SK-N-SH (cell line): Measurements from ENCODE around the gene BNC2. TPM values are rescaled to one million over a fixed set of nuclear protein-coding genes. Genes with fewer than 3 reads are reported as not detected.

Experiments used
- CTCF ChIA-PET: fragments of 300-600, 350-600 bp; formaldehyde crosslinking; extraction: SDS; loops from one replicate; lab custom pipeline; 2021; lab: Yijun Ruan, JAX
- POLR2A ChIA-PET: fragments of 350-600 bp; sonication (Branson Sonifier 250); formaldehyde crosslinking; extraction: SDS; loops from one replicate; lab custom pipeline; 2020; ENCODE audit warnings: antibody characterized with exemption, inconsistent platforms; lab: Yijun Ruan, JAX
- DNase-seq: peaks from one replicate; pipeline ENCODE4 v3.0.0; 2012
- H2AFZ ChIP-seq: fragments of 200-600 bp; sonication (generic); 2 replicates; pipeline ENCODE4 v1.8.1; 2016; ENCODE audit warnings: antibody characterized with exemption, mild to moderate bottlenecking, low read depth
- H3F3A ChIP-seq: fragments of 200-600 bp; sonication (generic); replicated peaks from 2 replicates; pipeline ENCODE3; 2016; ENCODE audit warnings: antibody characterized with exemption, mild to moderate bottlenecking; ENCODE audit not compliant: insufficient read depth
- H3K27ac ChIP-seq, 2 experiments: fragments of 200-500 bp in 1 of 2; fragments of 200-600 bp in 1 of 2; sonication (Bioruptor generic) in 1 of 2; sonication (generic), shearing (Covaris generic) in 1 of 2; 2 replicates each; pipeline versions ENCODE4 v1.5.1 to v1.6.1; 2014 to 2016; ENCODE audit warnings: low read depth in 2 of 2, inconsistent platforms in 1 of 2, low read length in 1 of 2, mild to moderate bottlenecking in 1 of 2, mixed read lengths in 1 of 2
- H3K27me3 ChIP-seq: fragments of 200-600 bp; sonication (generic), shearing (Covaris generic); 2 replicates; pipeline ENCODE4 v1.6.1; 2016; ENCODE audit warnings: mixed run types; ENCODE audit not compliant: insufficient read depth
- H3K36me3 ChIP-seq, 2 experiments: fragments of 200-500 bp in 1 of 2; fragments of 200-600 bp in 1 of 2; sonication (Bioruptor generic) in 1 of 2; sonication (generic) in 1 of 2; replicated peaks in 1 of 2; 2 replicates each; pipeline versions ENCODE3 to v1.5.1; 2014 to 2016; ENCODE audit warnings: low read length in 1 of 2, mild to moderate bottlenecking in 1 of 2; ENCODE audit not compliant: insufficient read depth in 2 of 2, control insufficient read depth in 1 of 2
- H3K4me1 ChIP-seq, 2 experiments: fragments of 200-500 bp in 1 of 2; fragments of 200-600 bp in 1 of 2; sonication (Bioruptor generic) in 1 of 2; sonication (generic), shearing (Covaris generic) in 1 of 2; 2 replicates each; pipeline versions ENCODE4 v1.5.1 to v1.6.1; 2014 to 2016; ENCODE audit warnings: low read depth in 1 of 2, low read length in 1 of 2, mixed run types in 1 of 2; ENCODE audit not compliant: insufficient read depth in 2 of 2, control insufficient read depth in 1 of 2
- H3K4me2 ChIP-seq: fragments of 200-600 bp; sonication (generic), shearing (Covaris generic); 2 replicates; pipeline ENCODE4 v1.6.1; 2017; ENCODE audit warnings: mixed run types
- H3K4me3 ChIP-seq, 2 experiments: fragments of 200-500 bp in 1 of 2; fragments of 200-600 bp in 1 of 2; sonication (Bioruptor generic) in 1 of 2; sonication (generic), shearing (Covaris generic) in 1 of 2; 2 replicates each; pipeline versions ENCODE4 v1.5.1 to v1.8.1; 2014 to 2016; ENCODE audit warnings: low read depth in 2 of 2, inconsistent platforms in 1 of 2, low read length in 1 of 2, mild to moderate bottlenecking in 1 of 2, mixed read lengths in 1 of 2, moderate library complexity in 1 of 2
- H3K79me2 ChIP-seq: fragments of 200-600 bp; sonication (generic); 2 replicates; pipeline ENCODE4 v1.8.1; 2017; ENCODE audit warnings: mild to moderate bottlenecking; ENCODE audit not compliant: insufficient read depth
- H3K9ac ChIP-seq: fragments of 200-600 bp; sonication (generic); 2 replicates; pipeline ENCODE4 v1.6.1; 2017; ENCODE audit warnings: mixed run types
- H3K9me2 ChIP-seq: fragments of 200-600 bp; sonication (generic); 2 replicates; pipeline ENCODE4 v1.6.1; 2017; ENCODE audit warnings: mixed run types
- H3K9me3 ChIP-seq: fragments of 200-600 bp; sonication (generic); 2 replicates; pipeline ENCODE4 v1.6.1; 2017; ENCODE audit warnings: mixed run types, mild to moderate bottlenecking, moderate library complexity
- H4K20me1 ChIP-seq: fragments of 200-600 bp; sonication (generic); 2 replicates; pipeline ENCODE4 v1.6.1; 2017; ENCODE audit warnings: mild to moderate bottlenecking, mixed run types; ENCODE audit not compliant: insufficient read depth
- EP300 ChIP-seq, 2 experiments: IDR thresholded peaks; 2 replicates each; pipeline versions ENCODE4 v1.4.0 to v1.6.1; 2012; ENCODE audit warnings: borderline replicate concordance in 1 of 2, low read depth in 1 of 2, low read length in 1 of 2
- FOSL2 ChIP-seq: IDR thresholded peaks from 2 replicates; pipeline ENCODE4 v1.4.0; 2012; ENCODE audit warnings: low read depth, mild to moderate bottlenecking, moderate library complexity, borderline replicate concordance
- FOXJ3 ChIP-seq: sonication (generic); formaldehyde crosslinking; IDR thresholded peaks from 2 replicates; pipeline ENCODE4 v1.5.1; 2020; ENCODE audit warnings: mild to moderate bottlenecking, missing genetic modification reagents
- FOXM1 ChIP-seq: IDR thresholded peaks from 2 replicates; pipeline ENCODE4 v1.4.0; 2012; ENCODE audit warnings: low read depth, mild to moderate bottlenecking
- GATA2 ChIP-seq: sonication (generic); formaldehyde crosslinking; IDR thresholded peaks from 2 replicates; pipeline ENCODE4 v1.5.0; 2020; ENCODE audit warnings: mild to moderate bottlenecking, missing genetic modification reagents
- JUND ChIP-seq: IDR thresholded peaks from 2 replicates; pipeline ENCODE4 v1.4.0; 2012
- MAX ChIP-seq: IDR thresholded peaks from 2 replicates; pipeline ENCODE4 v1.4.0; 2012; ENCODE audit warnings: low read depth
- NRF1 ChIP-seq: IDR thresholded peaks from 2 replicates; pipeline ENCODE4 v1.6.1; 2012; ENCODE audit warnings: low read depth, mild to moderate bottlenecking, low read length
- RFX5 ChIP-seq: IDR thresholded peaks from 2 replicates; pipeline ENCODE4 v1.6.1; 2012; ENCODE audit warnings: mild to moderate bottlenecking, improper control_type of control experiment, low read length
- RXRA ChIP-seq: IDR thresholded peaks from 2 replicates; pipeline ENCODE4 v1.4.0; 2012; ENCODE audit warnings: low read depth, mild to moderate bottlenecking, borderline replicate concordance
- SIN3A ChIP-seq: IDR thresholded peaks from 2 replicates; pipeline ENCODE4 v1.6.1; 2012; ENCODE audit warnings: low read depth, mild to moderate bottlenecking, low read length, moderate library complexity, borderline replicate concordance
- TAF1 ChIP-seq: IDR thresholded peaks from 2 replicates; pipeline ENCODE4 v1.6.1; 2012; ENCODE audit warnings: low read depth, mild to moderate bottlenecking, low read length, moderate library complexity, borderline replicate concordance
- TCF12 ChIP-seq: IDR thresholded peaks from 2 replicates; pipeline ENCODE4 v1.4.0; 2012
- TEAD4 ChIP-seq: IDR thresholded peaks from 2 replicates; pipeline ENCODE4 v1.4.0; 2012; ENCODE audit warnings: mild to moderate bottlenecking, borderline replicate concordance; ENCODE audit not compliant: insufficient read depth
- USF2 ChIP-seq: fragments of 150-350 bp; IDR thresholded peaks from 2 replicates; pipeline ENCODE4 v1.6.1; 2017; ENCODE audit warnings: antibody characterized with exemption, low read length, low read depth, borderline replicate concordance
- WGBS: methylation state at CpG from one replicate; pipeline ENCODE4 v1.1.6; 2017; ENCODE audit warnings: low lambda C conversion rate; 5-methylcytosine and 5-hydroxymethylcytosine counted together
- polyA plus RNA-seq, 3 experiments: library from polyadenylated mRNA; depleted of rRNA; stranded (reverse); fragments of >200 nt; gene quantifications; 2 replicates each; pipeline ENCODE4 v1.2.3, GENCODE V29; 2012
- TF ChIP-seq, protein P1 (sequence below): IDR thresholded peaks from 2 replicates; pipeline ENCODE4 v1.4.0; 2012; ENCODE audit warnings: low read depth, borderline replicate concordance
- TF ChIP-seq, protein P2 (sequence below): fragments of 150-350 bp; IDR thresholded peaks from 2 replicates; pipeline ENCODE4 v1.6.1; 2016; ENCODE audit warnings: mild to moderate bottlenecking, low read depth, low read length
- TF ChIP-seq, protein P3 (sequence below): IDR thresholded peaks from 2 replicates; pipeline ENCODE4 v1.4.0; 2012; ENCODE audit warnings: low read depth, borderline replicate concordance

BNC2 gene
- polyA plus RNA-seq, 1 of the 3 experiments (the other 2 are of a cell fraction) = 8.8 TPM

DNA sequence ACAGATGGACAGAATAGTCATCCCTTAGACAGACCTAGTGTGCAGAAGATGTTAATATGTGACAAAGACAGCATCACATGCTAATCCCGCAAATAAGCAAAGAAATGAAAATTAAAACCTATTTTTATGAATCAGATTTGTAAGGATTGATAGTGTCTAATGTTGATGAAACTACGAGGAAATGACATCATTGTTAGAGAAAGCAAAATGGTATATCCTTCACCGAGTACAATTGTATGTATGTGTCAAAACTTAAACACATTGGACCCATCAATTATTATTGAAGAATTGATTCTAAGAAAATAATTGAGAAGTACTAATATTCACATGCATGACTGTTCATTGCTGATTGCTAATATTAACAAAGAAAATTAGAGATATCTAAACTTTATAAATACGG, 493.2 kb downstream of the BNC2 start:
- Histone ChIP-seq H4K20me1 (no peaks in the 10 kb centered on the region), H3K27me3 (no peaks in the 10 kb centered on the region), H3K9ac (no peak overlapping the region), H3K4me2 (no peak overlapping the region), H3F3A (peaks cover 5% of the 10 kb centered on the region), H3K9me2 (no peaks in the 10 kb centered on the region), H3K9me3 (no peaks in the 10 kb centered on the region; the same call in 1 of the 2 replicates), H3K4me1 (no peaks in the 10 kb centered on the region), H3K79me2 (no peaks in the 10 kb centered on the region), H3K27ac (no peak overlapping the region), H3K36me3 (no peaks in the 10 kb centered on the region), H2AFZ (no peak overlapping the region), H3K4me3 (no peak overlapping the region)
- WGBS = 75% methylated on average over 4 of the region's 4 CpGs
- POLR2A ChIA-PET = no interaction called here
- DNase-seq = no peak
- TF ChIP-seq TAF1 = no peak
- no peak for TF ChIP-seq TCF12
- TF ChIP-seq, protein P1, sequence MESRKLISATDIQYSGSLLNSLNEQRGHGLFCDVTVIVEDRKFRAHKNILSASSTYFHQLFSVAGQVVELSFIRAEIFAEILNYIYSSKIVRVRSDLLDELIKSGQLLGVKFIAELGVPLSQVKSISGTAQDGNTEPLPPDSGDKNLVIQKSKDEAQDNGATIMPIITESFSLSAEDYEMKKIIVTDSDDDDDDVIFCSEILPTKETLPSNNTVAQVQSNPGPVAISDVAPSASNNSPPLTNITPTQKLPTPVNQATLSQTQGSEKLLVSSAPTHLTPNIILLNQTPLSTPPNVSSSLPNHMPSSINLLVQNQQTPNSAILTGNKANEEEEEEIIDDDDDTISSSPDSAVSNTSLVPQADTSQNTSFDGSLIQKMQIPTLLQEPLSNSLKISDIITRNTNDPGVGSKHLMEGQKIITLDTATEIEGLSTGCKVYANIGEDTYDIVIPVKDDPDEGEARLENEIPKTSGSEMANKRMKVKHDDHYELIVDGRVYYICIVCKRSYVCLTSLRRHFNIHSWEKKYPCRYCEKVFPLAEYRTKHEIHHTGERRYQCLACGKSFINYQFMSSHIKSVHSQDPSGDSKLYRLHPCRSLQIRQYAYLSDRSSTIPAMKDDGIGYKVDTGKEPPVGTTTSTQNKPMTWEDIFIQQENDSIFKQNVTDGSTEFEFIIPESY = no peak
- TF ChIP-seq FOSL2 = no peak
- TF ChIP-seq RFX5 = no peak
- no peak for TF ChIP-seq RXRA
- no peak for TF ChIP-seq EP300 (IDR thresholded peaks at IDR 0.05; ENCODE audit: borderline replicate concordance in 1 of 2, low read depth in 1 of 2, low read length in 1 of 2)
- TF ChIP-seq MAX = no peak
- no peak for TF ChIP-seq FOXJ3 (CRISPR knock-in tag)
- no peak for TF ChIP-seq USF2
- TF ChIP-seq JUND = no peak
- no peak for TF ChIP-seq NRF1
- no peak for TF ChIP-seq GATA2 (CRISPR knock-in tag)
- TF ChIP-seq, protein P2, sequence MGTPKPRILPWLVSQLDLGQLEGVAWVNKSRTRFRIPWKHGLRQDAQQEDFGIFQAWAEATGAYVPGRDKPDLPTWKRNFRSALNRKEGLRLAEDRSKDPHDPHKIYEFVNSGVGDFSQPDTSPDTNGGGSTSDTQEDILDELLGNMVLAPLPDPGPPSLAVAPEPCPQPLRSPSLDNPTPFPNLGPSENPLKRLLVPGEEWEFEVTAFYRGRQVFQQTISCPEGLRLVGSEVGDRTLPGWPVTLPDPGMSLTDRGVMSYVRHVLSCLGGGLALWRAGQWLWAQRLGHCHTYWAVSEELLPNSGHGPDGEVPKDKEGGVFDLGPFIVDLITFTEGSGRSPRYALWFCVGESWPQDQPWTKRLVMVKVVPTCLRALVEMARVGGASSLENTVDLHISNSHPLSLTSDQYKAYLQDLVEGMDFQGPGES = no peak
- TF ChIP-seq SIN3A = no peak
- TF ChIP-seq TEAD4 = no peak
- TF ChIP-seq FOXM1 = no peak
- TF ChIP-seq, protein P3, sequence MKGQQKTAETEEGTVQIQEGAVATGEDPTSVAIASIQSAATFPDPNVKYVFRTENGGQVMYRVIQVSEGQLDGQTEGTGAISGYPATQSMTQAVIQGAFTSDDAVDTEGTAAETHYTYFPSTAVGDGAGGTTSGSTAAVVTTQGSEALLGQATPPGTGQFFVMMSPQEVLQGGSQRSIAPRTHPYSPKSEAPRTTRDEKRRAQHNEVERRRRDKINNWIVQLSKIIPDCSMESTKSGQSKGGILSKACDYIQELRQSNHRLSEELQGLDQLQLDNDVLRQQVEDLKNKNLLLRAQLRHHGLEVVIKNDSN = no peak
- CTCF ChIA-PET = no interaction called here
